HG03280 (cell line): ENCODE data around the gene UBE3C.
"Not testable (repeated sequence)": the region's sequence is repeated elsewhere in the genome, so short reads cannot be mapped to it uniquely, and the experiment has no call there.

Source experiments
- ATAC-seq: cut with Tn5 transposase; IDR thresholded peaks from one replicate; pipeline ENCODE4 v1.9.1; 2021; ENCODE audit warnings: mild to moderate bottlenecking, moderate library complexity; ENCODE audit not compliant: unreplicated experiment

Gene UBE3C

DNA sequence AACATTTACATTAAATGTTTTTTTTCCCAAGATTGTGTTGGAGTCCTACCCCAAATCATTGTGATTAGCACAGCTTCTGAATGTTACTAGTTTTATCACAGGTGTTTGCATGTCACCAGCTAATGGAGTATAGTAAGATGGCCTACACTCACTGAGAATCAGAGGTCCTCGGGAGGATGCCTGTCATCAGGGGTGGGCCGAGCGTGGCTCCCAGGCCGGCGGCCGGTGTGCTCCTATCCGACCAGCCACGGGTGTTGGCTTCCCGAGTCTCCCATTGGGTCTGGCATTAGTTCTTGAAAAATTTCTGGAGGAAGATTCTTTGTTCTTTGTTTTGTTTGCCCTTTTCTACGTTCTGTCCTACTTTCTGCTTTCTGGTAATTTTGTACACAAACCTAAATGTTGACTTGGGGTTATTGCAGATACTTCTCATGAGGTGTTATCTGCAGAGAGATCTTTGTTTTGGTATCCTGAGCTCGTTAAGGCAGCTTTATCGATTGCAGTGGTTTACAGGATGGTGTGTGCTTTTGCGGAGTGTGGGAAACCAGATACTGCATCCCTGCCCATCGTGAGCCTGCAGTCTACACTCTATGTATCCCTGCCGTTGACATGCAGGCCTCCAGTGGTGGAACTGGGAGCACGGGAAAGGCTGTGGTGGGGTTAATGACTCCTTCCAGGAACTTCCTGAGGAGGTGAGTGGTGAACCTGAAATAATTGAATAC is 130.8 kb downstream of the UBE3C start:
- ATAC-seq, result no peak

- no peak for ATAC-seq
Measured at GRCh38 chr7:157270060-157270444, 131.3 kb downstream of the UBE3C start.

DNA sequence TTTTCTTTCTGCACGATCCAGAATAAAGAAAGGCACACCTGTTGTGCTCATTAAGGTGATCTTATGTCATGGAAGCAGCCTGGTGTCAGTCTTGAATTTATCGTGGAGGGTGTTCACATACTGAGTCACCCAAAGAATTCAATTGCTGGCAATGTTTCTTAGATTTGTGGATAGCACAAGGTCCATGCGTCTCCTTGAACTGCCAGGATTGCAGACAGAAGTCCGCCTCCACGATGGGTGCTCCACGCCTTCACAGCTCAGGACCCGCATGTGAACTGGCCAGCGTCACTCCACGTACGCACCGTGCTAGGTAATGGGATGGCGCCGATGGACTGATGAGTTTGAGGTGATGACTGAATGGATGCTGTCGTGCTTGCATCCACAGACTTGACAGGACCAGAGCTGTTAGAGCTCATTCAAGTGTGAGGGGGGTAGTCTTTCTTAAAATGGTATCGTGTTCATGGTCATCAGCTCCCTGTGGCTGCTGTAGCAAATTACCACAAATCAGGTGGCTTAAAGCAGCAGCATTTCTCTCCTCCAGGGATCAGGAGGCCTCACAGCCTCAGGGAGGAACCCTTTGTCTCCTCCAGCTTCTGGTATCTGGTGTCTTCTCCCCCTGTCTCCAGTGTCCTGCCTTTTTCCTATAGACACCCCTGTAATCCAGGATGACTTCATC is 132.7 kb downstream of the UBE3C start:
- no peak for ATAC-seq

DNA sequence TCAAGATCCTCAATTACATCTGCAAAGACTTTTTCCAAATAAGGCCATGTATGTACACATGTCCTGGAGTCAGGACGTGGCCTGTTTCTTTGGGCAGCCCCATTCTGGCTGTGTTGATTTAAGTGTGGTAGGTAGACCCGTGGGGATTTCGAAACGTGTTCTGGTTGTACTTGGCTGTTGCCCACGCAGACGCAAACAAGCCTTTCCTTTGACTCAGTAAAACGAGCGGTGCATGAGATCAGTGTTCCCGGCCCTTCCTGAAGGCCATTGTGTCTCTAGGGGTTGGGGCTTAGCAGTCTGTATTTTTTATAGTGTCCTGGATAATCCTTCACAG is 133.2 kb downstream of the UBE3C start:
- ATAC-seq, result no peak

DNA sequence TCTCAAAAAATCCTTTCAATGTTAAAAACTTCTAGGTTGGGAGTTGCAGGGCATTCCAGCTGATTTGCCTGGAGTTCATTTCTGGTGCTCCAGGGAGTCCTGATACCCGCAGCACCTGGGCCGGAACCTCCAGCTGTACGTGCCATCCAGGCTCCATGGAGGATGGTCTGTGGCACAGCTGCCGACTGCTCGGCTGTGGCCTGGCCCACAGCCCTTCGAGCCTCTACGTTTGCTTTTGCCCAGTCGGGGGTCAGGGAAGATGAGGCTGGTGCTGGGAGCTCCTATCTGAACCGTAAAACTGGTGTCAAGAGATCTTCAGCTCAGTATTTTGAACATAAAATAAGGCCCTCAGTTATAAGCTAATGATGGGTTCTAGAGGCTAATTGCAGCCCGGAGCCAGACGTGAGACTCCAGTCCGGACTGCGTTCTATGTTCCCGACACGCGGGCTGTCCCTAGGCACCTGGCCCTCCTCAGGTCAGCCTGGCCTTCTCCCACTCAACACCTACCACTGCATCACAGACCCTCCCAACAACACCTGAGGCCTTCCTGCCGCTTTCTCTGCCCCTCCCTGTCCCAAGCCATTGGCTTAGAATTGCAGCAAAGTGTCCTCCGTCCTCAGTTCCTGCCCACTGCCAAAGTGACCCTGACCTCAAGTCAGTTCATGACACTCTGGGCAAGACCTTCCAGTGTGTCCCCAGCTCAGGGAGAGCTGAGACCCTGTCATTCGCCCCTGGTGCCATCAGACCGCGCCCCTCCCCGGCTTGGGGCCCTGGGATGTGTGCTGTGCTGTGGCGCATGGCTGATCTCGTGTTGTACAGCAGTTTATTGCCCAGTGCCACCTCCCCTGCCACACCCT is 133.9 kb downstream of the UBE3C start:
- no peak for ATAC-seq

GRCh38 chr7:157273208-157274093 is 134.7 kb downstream of the UBE3C start:
- peak; percentile 79 for ATAC-seq

DNA sequence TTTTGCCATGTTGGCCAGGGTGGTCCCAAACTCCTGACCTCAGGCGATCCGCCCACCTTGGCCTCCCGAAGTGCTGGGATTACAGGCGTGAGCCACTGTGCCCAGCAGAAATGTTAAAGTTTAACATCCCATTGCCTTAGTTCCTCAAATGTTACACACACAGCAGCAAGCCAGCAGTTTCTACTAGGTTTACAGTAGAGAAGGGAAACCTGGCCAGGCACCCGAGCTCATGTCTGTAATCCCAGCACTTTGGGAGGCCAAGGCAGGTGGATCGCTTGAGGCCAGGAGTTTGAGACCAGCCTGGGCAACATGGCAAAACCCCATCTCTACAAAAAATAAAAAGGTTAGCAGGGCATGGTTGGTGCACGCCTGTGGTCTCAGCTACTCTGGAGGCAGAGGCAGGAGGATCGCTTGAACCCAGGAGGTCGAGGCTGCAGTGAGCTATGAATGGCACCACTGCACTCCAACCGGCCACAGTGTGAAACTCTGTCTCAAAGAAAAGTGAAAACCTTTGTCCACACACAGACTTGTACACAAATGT is 135.4 kb downstream of the UBE3C start:
- ATAC-seq, result not testable (repeated sequence)

GRCh38 chr7:157274991-157275427 is 136.3 kb downstream of the UBE3C start:
- ATAC-seq, result no peak

DNA sequence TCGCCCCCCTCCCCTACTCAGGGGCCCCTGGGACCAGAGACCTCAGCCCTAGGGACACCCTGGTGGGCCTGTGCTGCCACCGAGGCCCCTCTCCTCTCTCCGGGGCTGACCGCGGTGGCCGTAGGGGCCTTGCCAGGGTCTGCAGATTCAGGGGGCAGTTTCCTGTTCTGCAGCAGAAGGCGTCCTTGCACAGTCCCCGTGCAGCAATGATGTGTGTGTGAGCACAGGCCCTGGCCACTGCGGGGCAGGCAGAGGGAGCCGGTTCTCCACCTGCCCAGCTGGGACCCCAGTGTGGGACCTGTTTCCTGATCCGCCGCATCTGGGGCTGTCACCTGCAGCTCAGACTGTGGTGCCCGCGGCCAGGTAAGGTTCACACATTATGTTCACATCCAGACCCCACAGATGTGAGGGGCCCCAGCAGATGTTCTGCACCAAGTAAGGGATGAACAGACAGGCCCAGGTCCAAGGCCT is 137.4 kb downstream of the UBE3C start:
- ATAC-seq, result no peak

- no peak for ATAC-seq
Measured at GRCh38 chr7:157276731-157277562, 138.2 kb downstream of the UBE3C start.

DNA sequence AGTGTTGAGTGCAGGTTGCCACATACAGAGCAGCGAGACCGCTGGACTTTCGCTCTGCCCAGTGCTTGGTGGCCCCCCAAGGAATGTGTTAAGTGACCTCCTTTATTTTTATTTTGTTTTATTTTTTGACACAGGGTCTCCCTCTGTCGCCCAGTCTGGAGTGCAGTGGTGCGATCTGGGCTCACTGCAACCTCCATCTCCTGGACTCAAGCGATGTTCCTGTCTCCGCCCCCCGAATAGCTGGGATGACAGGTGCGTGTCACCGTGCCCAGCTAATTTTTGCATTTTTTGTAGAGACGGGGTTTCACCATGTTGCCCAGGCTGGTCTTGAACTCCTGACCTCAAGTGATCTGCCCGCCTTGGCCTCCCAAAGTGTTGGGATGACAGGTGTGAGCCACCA is 138.8 kb downstream of the UBE3C start:
- not testable (repeated sequence) for ATAC-seq

GRCh38 chr7:157278167-157278790 is 139.6 kb downstream of the UBE3C start:
- ATAC-seq, result no peak

DNA sequence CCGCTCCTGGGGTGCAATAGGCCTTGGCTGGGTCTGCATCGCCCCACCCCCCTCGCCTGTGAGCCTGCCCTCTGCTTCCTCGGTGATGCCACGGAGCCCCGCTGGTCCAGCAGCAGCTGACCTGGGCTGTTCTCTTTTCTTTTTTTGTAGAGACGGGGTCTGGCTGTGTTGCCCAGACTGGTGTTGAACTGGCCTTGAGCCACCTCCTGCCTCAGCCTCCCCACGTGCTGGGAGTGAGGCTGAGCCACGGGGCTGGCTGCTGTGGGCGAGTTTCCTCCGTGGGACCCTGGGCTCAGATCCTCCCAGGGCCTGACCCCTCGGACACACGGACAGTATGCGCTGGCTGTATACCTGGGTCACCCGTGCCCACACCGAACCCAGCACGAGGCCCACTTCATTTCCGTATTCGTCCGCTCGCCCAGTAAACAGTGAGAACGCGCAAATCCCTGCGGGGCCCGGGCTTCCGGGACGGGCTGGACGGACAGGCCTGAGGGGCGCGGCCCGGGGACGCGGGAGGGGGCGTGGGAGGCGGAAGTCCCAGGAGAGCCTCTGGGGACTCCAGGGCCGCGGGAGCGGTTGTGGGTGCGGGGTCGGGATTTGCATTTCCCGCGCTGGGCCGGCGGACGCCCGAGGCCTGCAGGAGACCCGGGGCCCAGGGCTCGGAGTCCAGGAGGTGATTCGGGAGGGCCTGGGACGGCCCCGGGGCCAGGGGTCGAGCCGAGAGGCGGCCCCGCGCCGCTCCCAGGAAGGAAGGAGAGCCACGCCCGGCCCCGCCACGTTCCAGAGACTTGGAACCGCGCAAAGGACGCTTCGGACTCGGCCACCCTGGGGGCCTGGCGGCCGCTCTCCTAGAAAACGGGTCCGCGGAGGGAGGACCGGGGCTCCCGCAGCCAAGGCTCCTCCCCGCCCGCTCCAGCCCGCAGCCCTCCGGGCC is 140.3 kb downstream of the UBE3C start:
- ATAC-seq, result no peak

DNA sequence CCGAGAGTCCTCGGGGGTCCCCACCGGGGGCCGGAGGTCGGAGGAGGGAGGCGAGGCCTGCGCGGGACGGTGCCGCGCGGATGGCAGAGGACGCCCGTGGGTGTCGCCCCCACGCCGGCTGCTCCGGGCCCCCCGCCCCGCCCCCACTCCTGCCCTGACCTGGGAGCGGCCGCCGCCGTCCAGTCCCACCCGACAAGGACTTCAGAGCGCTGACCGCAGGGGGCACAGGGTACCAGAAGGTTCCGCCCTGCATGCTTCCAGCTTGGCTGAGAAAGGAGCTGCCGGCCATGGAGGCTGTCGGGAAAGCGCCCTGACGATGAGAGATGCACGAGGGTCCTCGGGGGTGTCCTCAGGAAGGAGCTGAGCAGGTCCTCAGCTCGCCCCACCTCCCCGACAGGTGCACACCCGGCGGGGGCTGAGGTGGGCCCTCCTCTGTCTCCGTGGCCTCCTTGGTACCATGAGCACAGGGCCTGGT is 141.1 kb downstream of the UBE3C start:
- no peak for ATAC-seq

DNA sequence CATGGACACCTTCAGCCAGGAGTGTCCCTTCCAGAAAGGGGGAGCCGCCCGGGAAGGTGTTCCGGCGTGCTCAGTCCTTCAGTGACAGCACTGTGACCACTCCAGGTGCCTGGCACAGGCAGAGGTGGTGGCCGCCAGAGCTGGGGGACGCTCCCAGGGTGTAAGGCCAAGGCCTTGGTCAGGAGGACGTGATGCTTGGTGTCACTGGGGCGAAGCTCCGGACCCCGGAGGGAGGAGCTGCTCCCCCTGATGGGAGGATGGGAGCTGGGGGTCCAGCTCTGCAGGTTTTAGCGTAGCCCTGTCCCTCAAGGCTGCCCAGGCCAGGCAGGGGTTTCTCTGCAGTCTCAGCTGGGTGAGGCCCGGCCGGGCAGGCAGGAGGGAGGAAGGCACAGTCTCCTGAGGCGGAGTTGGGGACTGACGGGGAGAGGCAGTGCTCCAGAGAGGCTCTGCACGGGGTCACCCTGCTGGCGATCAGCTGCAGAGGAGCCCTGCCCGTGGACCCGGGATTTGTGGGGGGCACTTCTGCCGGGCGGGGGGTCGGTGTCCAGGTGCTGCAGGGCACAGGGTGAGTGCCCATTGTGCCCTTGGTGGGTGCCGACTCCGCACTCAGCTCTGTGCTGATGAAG is 141.6 kb downstream of the UBE3C start:
- ATAC-seq, result no peak

GRCh38 chr7:157281221-157281998 is 142.7 kb downstream of the UBE3C start:
- no peak for ATAC-seq
